Vagina (tissue), 2 donors: ENCODE measurements around the gene SYCP3. TPM values are rescaled to one million over a fixed set of nuclear protein-coding genes. Genes with fewer than 3 reads are reported as not detected.

Source experiments
- DNase-seq, 2 donors: peaks; one replicate each; pipeline ENCODE4 v3.0.0-alpha.2; 2017; ENCODE audit errors: extremely low spot score in 2 of 2
- H3K27ac ChIP-seq: fragments of 200-600 bp; sonication (generic); one replicate; pipeline ENCODE4 v1.5.1; 2019
- H3K27me3 ChIP-seq: fragments of 200-600 bp; sonication (generic); one replicate; pipeline ENCODE4 v1.5.1; 2019
- H3K36me3 ChIP-seq, 2 donors: fragments of 200-600 bp; sonication (generic); one replicate each; pipeline ENCODE4 v1.5.1; 2017 to 2019
- H3K4me1 ChIP-seq: fragments of 200-600 bp; sonication (generic); one replicate; pipeline ENCODE4 v1.5.1; 2019
- H3K4me3 ChIP-seq, 2 donors: fragments of 200-600 bp; sonication (generic); 1 replicate in 1 of 2; 2 replicates in 1 of 2; pipeline ENCODE4 v1.5.1; 2016 to 2019
- H3K9me3 ChIP-seq: fragments of 200-600 bp; sonication (generic); one replicate; pipeline ENCODE4 v1.5.1; 2019
- CTCF ChIP-seq, 3 experiments: fragments of 450-650 bp in 2 of 3; fragments of 200-600 bp in 1 of 3; sonication (generic) in 1 of 3; IDR thresholded peaks; one replicate each; pipeline ENCODE4 v1.5.1; 2017 to 2019; ENCODE audit warnings: antibody characterized with exemption in 3 of 3, mild to moderate bottlenecking in 2 of 3, moderate library complexity in 2 of 3
- POLR2A ChIP-seq, 2 donors: fragments of 450-650 bp; IDR thresholded peaks; one replicate each; pipeline ENCODE4 v1.6.1; 2017; ENCODE audit warnings: antibody characterized with exemption in 2 of 2, mild to moderate bottlenecking in 2 of 2, moderate library complexity in 2 of 2
- POLR2AphosphoS5 ChIP-seq, 2 donors: sonication (generic); formaldehyde crosslinking; IDR thresholded peaks; one replicate each; pipeline ENCODE4 v1.9.0; 2017; ENCODE audit warnings: antibody characterized with exemption in 2 of 2, mild to moderate bottlenecking in 2 of 2, low read depth in 1 of 2; ENCODE audit not compliant: insufficient read depth in 1 of 2
- intact Hi-C: fragments of 100-400 bp; cut with DNase I; formaldehyde crosslinking; loops from one replicate; pipeline ENCODE4 v1.15.1; 2023
- total RNA-seq: library from RNA; depleted of rRNA; stranded (reverse); fragments of >200 nt; gene quantifications from one replicate; pipeline ENCODE4 v1.2.3, GENCODE V29; 2016

The SYCP3 gene
- total RNA-seq, 1 donor from 2014 or later: not detected

- Histone ChIP-seq H3K4me3 (no peak overlapping the region), H3K27ac (no peak overlapping the region), H3K4me1 (peaks cover 9% of the 10 kb centered on the region), H3K27me3 (no peaks in the 10 kb centered on the region), H3K9me3 (no peaks in the 10 kb centered on the region), H3K36me3 (peaks cover 0 to 41% of the 10 kb centered on the region in 2 donors)
- intact Hi-C loops: no loop called here
- DNase-seq: no peak
- no peak for TF ChIP-seq POLR2A (IDR thresholded peaks at IDR 0.05)
- no peak for TF ChIP-seq POLR2AphosphoS5 (IDR thresholded peaks at IDR 0.05; ENCODE audit: insufficient read depth in 1 of 2, low read depth in 1 of 2)
- no peak for TF ChIP-seq CTCF (IDR thresholded peaks at IDR 0.05)
These were observed 29.5 kb upstream of the SYCP3 start for GRCh38 chr12:101768781-101769180.

GRCh38 chr12:101767537-101767936 is 28.3 kb upstream of the SYCP3 start:
- H3K27me3 ChIP-seq: no peaks in the 10 kb centered on the region
- TF ChIP-seq POLR2A (IDR thresholded peaks at IDR 0.05) (no peak), CTCF (IDR thresholded peaks at IDR 0.05) (no peak), POLR2AphosphoS5 (IDR thresholded peaks at IDR 0.05; ENCODE audit: insufficient read depth in 1 of 2, low read depth in 1 of 2) (no peak)
- peaks cover 9% of the 10 kb centered on the region for H3K4me1 ChIP-seq
- DNase-seq: peak in 1 of 2 donors; percentile 8
- H3K27ac ChIP-seq: no peak overlapping the region
- H3K36me3 ChIP-seq: peaks cover 0 to 41% of the 10 kb centered on the region in 2 donors
- intact Hi-C loops: no loop called here
- no peak overlapping the region for H3K4me3 ChIP-seq
- no peaks in the 10 kb centered on the region for H3K9me3 ChIP-seq

- peaks cover 0 to 34% of the 10 kb centered on the region in 2 donors for H3K36me3 ChIP-seq
- intact Hi-C loops: no loop called here
- H3K9me3 ChIP-seq: no peaks in the 10 kb centered on the region
- H3K27me3 ChIP-seq: no peaks in the 10 kb centered on the region
- TF ChIP-seq POLR2A (IDR thresholded peaks at IDR 0.05): no peak
- TF ChIP-seq POLR2AphosphoS5 (IDR thresholded peaks at IDR 0.05; ENCODE audit: insufficient read depth in 1 of 2, low read depth in 1 of 2): peak in 1 of 2 donors; percentile 49
- TF ChIP-seq CTCF (IDR thresholded peaks at IDR 0.05): no peak
- no peak overlapping the region for H3K4me3 ChIP-seq
- H3K4me1 ChIP-seq: peaks cover 9% of the 10 kb centered on the region
- no peak for DNase-seq
- no peak overlapping the region for H3K27ac ChIP-seq
These were observed 25.0 kb upstream of the SYCP3 start for GRCh38 chr12:101764051-101764792.

- intact Hi-C loops: no loop called here
- TF ChIP-seq POLR2AphosphoS5 (IDR thresholded peaks at IDR 0.05; ENCODE audit: insufficient read depth in 1 of 2, low read depth in 1 of 2): no peak
- no peak for TF ChIP-seq POLR2A (IDR thresholded peaks at IDR 0.05)
- no peak for TF ChIP-seq CTCF (IDR thresholded peaks at IDR 0.05)
- DNase-seq: no peak
- no peak overlapping the region for H3K27ac ChIP-seq
- no peak overlapping the region for H3K4me3 ChIP-seq
- no peaks in the 10 kb centered on the region for H3K9me3 ChIP-seq
- H3K4me1 ChIP-seq: peaks cover 9% of the 10 kb centered on the region
- peaks cover 0 to 33% of the 10 kb centered on the region in 2 donors for H3K36me3 ChIP-seq
- no peaks in the 10 kb centered on the region for H3K27me3 ChIP-seq
These were observed 24.1 kb upstream of the SYCP3 start for GRCh38 chr12:101763246-101763931.

- no peak for DNase-seq
- Histone ChIP-seq H3K4me3 (no peak overlapping the region), H3K27me3 (no peaks in the 10 kb centered on the region), H3K36me3 (peaks cover 0 to 24% of the 10 kb centered on the region in 2 donors), H3K4me1 (peaks cover 9% of the 10 kb centered on the region), H3K27ac (no peak overlapping the region), H3K9me3 (no peaks in the 10 kb centered on the region)
- intact Hi-C loops: no loop called here
- TF ChIP-seq POLR2A (IDR thresholded peaks at IDR 0.05) (no peak), POLR2AphosphoS5 (IDR thresholded peaks at IDR 0.05; ENCODE audit: insufficient read depth in 1 of 2, low read depth in 1 of 2) (no peak), CTCF (IDR thresholded peaks at IDR 0.05) (no peak)
These were observed 22.5 kb upstream of the SYCP3 start for GRCh38 chr12:101761781-101762180.
